HepG2 (cell line): ENCODE results near the gene CARS2. TPM values are rescaled to one million over a fixed set of nuclear protein-coding genes. Genes with fewer than 3 reads are reported as not detected.

Source experiments
- ATRX ChIP-seq: sonication (generic); formaldehyde crosslinking; IDR thresholded peaks from 2 replicates; pipeline ENCODE4 v1.4.0; 2020; ENCODE audit warnings: missing genetic modification reagents, borderline replicate concordance
- IRF2 ChIP-seq: IDR thresholded peaks from 2 replicates; pipeline ENCODE4 v1.6.1; 2018; ENCODE audit warnings: missing genetic modification reagents, missing compliant biosample characterization
- JDP2 ChIP-seq: sonication (generic); formaldehyde crosslinking; IDR thresholded peaks from 2 replicates; pipeline ENCODE4 v1.8.1; 2022; ENCODE audit warnings: missing genetic modification reagents, borderline replicate concordance
- MAFK ChIP-seq, 2 experiments: IDR thresholded peaks in 1 of 2; conservative IDR thresholded peaks in 1 of 2; 2 replicates each; pipeline ENCODE4 v1.6.1; 2011; ENCODE audit warnings: improper control_type of control experiment in 2 of 2, low read length in 2 of 2
- MIER2 ChIP-seq: IDR thresholded peaks from 2 replicates; pipeline ENCODE4 v1.6.1; 2016; ENCODE audit warnings: missing biosample characterization, missing genetic modification reagents
- MYC ChIP-seq: sonication (generic); formaldehyde crosslinking; IDR thresholded peaks from 2 replicates; pipeline ENCODE4 v1.9.0; 2021; ENCODE audit warnings: missing genetic modification reagents, borderline replicate concordance
- NFATC3 ChIP-seq: sonication (generic); formaldehyde crosslinking; IDR thresholded peaks from 2 replicates; pipeline ENCODE4 v1.5.1; 2020; ENCODE audit warnings: mild to moderate bottlenecking, missing genetic modification reagents
- NFYB ChIP-seq: sonication (generic); formaldehyde crosslinking; IDR thresholded peaks from 2 replicates; pipeline ENCODE4 v1.4.0; 2020; ENCODE audit warnings: missing genetic modification reagents
- NR2F1 ChIP-seq, 2 experiments: fragments of 450-650 bp in 1 of 2; formaldehyde crosslinking in 1 of 2; IDR thresholded peaks; 2 replicates each; pipeline versions ENCODE4 v1.5.0 to v1.6.1; 2016 to 2020; ENCODE audit warnings: mild to moderate bottlenecking in 1 of 2, missing compliant biosample characterization in 1 of 2, missing genetic modification reagents in 1 of 2, moderate library complexity in 1 of 2
- SALL1 ChIP-seq: sonication (generic); formaldehyde crosslinking; IDR thresholded peaks from 2 replicates; pipeline ENCODE4 v1.8.0; 2022; ENCODE audit warnings: mild to moderate bottlenecking, missing genetic modification reagents
- ZFY ChIP-seq: sonication (generic); formaldehyde crosslinking; IDR thresholded peaks from 2 replicates; pipeline ENCODE4 v1.4.0; 2020; ENCODE audit warnings: missing genetic modification reagents
- ZNF274 ChIP-seq: sonication (generic); formaldehyde crosslinking; IDR thresholded peaks from 2 replicates; pipeline ENCODE4 v1.5.1; 2020; ENCODE audit warnings: mild to moderate bottlenecking, missing genetic modification reagents
- ZNF598 ChIP-seq: sonication (generic); formaldehyde crosslinking; IDR thresholded peaks from 2 replicates; pipeline ENCODE4 v1.5.1; 2020; ENCODE audit warnings: mild to moderate bottlenecking, missing genetic modification reagents, borderline replicate concordance
- ZNF616 ChIP-seq: sonication (generic); formaldehyde crosslinking; IDR thresholded peaks from 2 replicates; pipeline ENCODE4 v1.5.0; 2020; ENCODE audit warnings: low read depth, mild to moderate bottlenecking, missing genetic modification reagents
- ZNF687 ChIP-seq: sonication (generic); formaldehyde crosslinking; IDR thresholded peaks from 2 replicates; pipeline ENCODE4 v1.5.1; 2020; ENCODE audit warnings: mild to moderate bottlenecking, missing genetic modification reagents, moderate library complexity
- ZNF709 ChIP-seq: sonication (generic); formaldehyde crosslinking; IDR thresholded peaks from 2 replicates; pipeline ENCODE4 v1.5.0; 2020; ENCODE audit warnings: mild to moderate bottlenecking, missing genetic modification reagents
- ZNF777 ChIP-seq: sonication (generic); formaldehyde crosslinking; IDR thresholded peaks from 2 replicates; pipeline ENCODE4 v1.4.0; 2020; ENCODE audit warnings: missing genetic modification reagents
- ZNF782 ChIP-seq: sonication (generic); formaldehyde crosslinking; IDR thresholded peaks from 2 replicates; pipeline ENCODE4 v1.4.0; 2020; ENCODE audit warnings: missing genetic modification reagents, mild to moderate bottlenecking, borderline replicate concordance
- ZSCAN21 ChIP-seq: sonication (generic); formaldehyde crosslinking; IDR thresholded peaks from 2 replicates; pipeline ENCODE4 v1.8.0; 2022; ENCODE audit warnings: mild to moderate bottlenecking, missing genetic modification reagents, moderate library complexity, borderline replicate concordance
- polyA plus RNA-seq, 8 experiments: library from polyadenylated mRNA; depleted of rRNA in 3 of 8; stranded (reverse) in 7 of 8; unstranded in 1 of 8; fragments of >200 nt; fragmentation: Illumina TruSeq in 4 of 8; extraction: Trizol in 4 of 8; gene quantifications; 2 replicates each; pipeline versions ENCODE4 v1.2.1 to v1.2.3, GENCODE V29; 2011 to 2016; ENCODE audit warnings: low read depth in 4 of 8, missing spikeins in 1 of 8, mixed read lengths in 1 of 8; ENCODE audit not compliant: insufficient read depth in 1 of 8
- total RNA-seq, 5 experiments: library from RNA; depleted of rRNA; stranded (reverse); fragments of >200 nt; fragmentation: Illumina TruSeq; extraction: Trizol; gene quantifications; 2 replicates each; pipeline ENCODE4 v1.2.3, GENCODE V29; 2016; ENCODE audit warnings: low read depth in 1 of 5
- TF ChIP-seq, protein P1 (sequence below): sonication (generic); formaldehyde crosslinking; IDR thresholded peaks from 2 replicates; pipeline ENCODE4 v1.9.0; 2021; ENCODE audit warnings: missing genetic modification reagents, borderline replicate concordance
- TF ChIP-seq, protein P2 (sequence below): sonication (generic); formaldehyde crosslinking; IDR thresholded peaks from 2 replicates; pipeline ENCODE4 v1.9.0; 2022; ENCODE audit warnings: low read depth, missing genetic modification reagents

Gene CARS2
- total and polyA plus RNA-seq, 2 of the 13 experiments (the other 11 are each of a cell fraction or from before 2014, with no cell fraction given), result 41.1 to 59.3 TPM

GRCh38 chr13:110615322-110616102 is 90.4 kb downstream of the CARS2 start, which contains the start of gene NAXD (continued):
- TF ChIP-seq, protein P1, sequence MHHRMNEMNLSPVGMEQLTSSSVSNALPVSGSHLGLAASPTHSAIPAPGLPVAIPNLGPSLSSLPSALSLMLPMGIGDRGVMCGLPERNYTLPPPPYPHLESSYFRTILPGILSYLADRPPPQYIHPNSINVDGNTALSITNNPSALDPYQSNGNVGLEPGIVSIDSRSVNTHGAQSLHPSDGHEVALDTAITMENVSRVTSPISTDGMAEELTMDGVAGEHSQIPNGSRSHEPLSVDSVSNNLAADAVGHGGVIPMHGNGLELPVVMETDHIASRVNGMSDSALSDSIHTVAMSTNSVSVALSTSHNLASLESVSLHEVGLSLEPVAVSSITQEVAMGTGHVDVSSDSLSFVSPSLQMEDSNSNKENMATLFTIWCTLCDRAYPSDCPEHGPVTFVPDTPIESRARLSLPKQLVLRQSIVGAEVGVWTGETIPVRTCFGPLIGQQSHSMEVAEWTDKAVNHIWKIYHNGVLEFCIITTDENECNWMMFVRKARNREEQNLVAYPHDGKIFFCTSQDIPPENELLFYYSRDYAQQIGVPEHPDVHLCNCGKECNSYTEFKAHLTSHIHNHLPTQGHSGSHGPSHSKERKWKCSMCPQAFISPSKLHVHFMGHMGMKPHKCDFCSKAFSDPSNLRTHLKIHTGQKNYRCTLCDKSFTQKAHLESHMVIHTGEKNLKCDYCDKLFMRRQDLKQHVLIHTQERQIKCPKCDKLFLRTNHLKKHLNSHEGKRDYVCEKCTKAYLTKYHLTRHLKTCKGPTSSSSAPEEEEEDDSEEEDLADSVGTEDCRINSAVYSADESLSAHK (CRISPR knock-in tag), result no peak
- TF ChIP-seq ATRX (no peak), ZNF709 (peak; percentile 84), ZSCAN21 (CRISPR knock-in tag) (peak; percentile 65; the same call in 1 of the 2 replicates), MAFK (conservative IDR thresholded peaks at IDR 0.05 in 1 of 2, IDR thresholded peaks at IDR 0.05 in 1 of 2; ENCODE audit: low read length in 2 of 2) (no peak), ZNF616 (CRISPR knock-in tag) (no peak; the same call in 1 of the 2 replicates), JDP2 (no peak), NFATC3 (CRISPR knock-in tag) (peak; percentile 61; the same call in 1 of the 2 replicates), ZNF598 (no peak; the same call in 1 of the 2 replicates), ZNF782 (CRISPR knock-in tag) (no peak; the same call in 1 of the 2 replicates), NR2F1 (CRISPR knock-in tag; IDR thresholded peaks at IDR 0.05) (no peak), MYC (peak; percentile 57; the same call in 1 of the 2 replicates), SALL1 (CRISPR knock-in tag) (peak; percentile 62), ZNF687 (CRISPR knock-in tag) (peak; percentile 95), IRF2 (CRISPR knock-in tag) (peak; percentile 38; the same call in 1 of the 2 replicates), NFYB (CRISPR knock-in tag) (peak; percentile 94), ZNF274 (CRISPR knock-in tag) (peak; percentile 39; the same call in 1 of the 2 replicates), MIER2 (CRISPR knock-in tag) (no peak), ZNF777 (CRISPR knock-in tag) (peak; percentile 71), ZFY (peak; percentile 88)
- TF ChIP-seq, protein P2, sequence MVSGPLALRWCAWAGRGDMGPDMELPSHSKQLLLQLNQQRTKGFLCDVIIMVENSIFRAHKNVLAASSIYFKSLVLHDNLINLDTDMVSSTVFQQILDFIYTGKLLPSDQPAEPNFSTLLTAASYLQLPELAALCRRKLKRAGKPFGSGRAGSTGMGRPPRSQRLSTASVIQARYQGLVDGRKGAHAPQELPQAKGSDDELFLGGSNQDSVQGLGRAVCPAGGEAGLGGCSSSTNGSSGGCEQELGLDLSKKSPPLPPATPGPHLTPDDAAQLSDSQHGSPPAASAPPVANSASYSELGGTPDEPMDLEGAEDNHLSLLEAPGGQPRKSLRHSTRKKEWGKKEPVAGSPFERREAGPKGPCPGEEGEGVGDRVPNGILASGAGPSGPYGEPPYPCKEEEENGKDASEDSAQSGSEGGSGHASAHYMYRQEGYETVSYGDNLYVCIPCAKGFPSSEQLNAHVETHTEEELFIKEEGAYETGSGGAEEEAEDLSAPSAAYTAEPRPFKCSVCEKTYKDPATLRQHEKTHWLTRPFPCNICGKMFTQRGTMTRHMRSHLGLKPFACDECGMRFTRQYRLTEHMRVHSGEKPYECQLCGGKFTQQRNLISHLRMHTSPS (CRISPR knock-in tag), result no peak; the same call in 1 of the 2 replicates
